ENCODE results near the gene PRR35.

DNA sequence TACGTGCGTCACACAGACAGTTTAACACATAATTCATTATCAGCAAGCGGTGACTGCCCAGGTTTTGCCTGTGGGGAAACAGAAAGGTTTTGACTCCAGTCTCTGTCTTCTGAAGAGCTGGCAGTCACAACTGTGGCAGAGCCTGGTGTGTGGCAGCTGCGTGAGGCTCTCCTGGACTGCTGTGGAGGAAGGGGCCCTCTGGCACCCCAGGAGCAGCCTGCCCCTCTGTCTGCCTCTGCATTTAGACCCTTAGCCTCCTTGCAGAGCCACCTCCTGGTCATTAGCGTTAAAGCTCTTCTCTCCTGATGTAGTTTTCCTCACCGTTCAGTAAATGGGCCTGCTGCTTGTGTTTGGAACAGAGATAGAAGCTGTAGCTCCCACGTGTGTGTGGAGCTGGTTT is 40.6 kb downstream of the PRR35 start:
- TF ChIP-seq, protein P1, sequence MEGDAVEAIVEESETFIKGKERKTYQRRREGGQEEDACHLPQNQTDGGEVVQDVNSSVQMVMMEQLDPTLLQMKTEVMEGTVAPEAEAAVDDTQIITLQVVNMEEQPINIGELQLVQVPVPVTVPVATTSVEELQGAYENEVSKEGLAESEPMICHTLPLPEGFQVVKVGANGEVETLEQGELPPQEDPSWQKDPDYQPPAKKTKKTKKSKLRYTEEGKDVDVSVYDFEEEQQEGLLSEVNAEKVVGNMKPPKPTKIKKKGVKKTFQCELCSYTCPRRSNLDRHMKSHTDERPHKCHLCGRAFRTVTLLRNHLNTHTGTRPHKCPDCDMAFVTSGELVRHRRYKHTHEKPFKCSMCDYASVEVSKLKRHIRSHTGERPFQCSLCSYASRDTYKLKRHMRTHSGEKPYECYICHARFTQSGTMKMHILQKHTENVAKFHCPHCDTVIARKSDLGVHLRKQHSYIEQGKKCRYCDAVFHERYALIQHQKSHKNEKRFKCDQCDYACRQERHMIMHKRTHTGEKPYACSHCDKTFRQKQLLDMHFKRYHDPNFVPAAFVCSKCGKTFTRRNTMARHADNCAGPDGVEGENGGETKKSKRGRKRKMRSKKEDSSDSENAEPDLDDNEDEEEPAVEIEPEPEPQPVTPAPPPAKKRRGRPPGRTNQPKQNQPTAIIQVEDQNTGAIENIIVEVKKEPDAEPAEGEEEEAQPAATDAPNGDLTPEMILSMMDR (IDR thresholded peaks at IDR 0.05; ENCODE audit: low read depth, low read length, poor library complexity, severe bottlenecking) = no peak
- TF ChIP-seq EZH2phosphoT487 (IDR thresholded peaks at IDR 0.05; ENCODE audit: borderline replicate concordance, low read length) = no peak

All from DOHH2 (cell line).